C4-2B (cell line): ENCODE results near the gene SHROOM2.

Experiments used
- CTCF ChIP-seq: fragments of 450-650 bp; conservative IDR thresholded peaks from 2 replicates; pipeline ENCODE4 v1.5.1; 2017; ENCODE audit warnings: mild to moderate bottlenecking
- ZFX ChIP-seq: fragments of 450-650 bp; IDR thresholded peaks from 2 replicates; pipeline ENCODE4 v1.6.1; 2017

DNA sequence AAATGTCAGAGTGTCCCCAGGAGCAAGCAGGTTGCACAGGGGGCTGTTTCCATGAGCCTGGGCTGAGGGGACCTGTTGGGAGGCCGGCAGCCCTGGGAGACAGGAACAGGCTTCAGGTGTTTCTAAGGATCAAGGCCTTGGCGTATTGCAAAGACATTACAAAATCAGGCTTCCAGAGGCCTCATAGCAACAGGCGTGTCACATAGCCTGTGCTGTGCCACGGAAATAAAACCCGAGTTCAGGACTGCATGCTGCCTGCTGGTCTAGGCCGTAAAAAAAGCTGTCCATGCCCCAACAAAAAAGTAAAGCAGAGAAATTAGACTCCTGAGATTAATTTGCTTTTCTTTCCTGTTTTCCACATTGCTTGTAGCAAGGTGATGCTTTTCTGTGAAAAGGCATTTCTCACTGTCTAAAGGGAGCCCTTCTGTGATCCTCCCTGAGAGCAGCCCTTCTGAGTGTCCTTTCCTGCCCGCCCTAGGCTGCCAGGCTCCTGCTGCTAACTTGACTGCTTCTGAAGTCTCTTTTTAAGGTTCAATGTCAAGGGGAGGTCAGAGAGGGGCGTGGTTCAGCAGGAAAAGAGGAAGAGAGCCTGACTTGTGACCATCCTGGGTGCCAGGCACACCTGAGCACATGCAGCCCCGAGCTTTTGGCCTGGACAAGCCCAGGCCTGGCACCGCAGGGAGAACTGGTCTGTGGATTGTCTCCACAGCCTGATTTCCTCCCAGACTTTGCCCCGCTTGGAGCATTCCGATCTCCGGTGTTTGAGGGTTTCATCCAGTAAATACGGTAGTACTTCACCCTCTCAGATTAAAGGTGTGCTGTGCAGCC is 21.3 kb downstream of the SHROOM2 start:
- TF ChIP-seq CTCF (no peak), ZFX (no peak)
